ENCODE measurements around the gene CBARP.

The CBARP gene

GRCh38 chr19:1225440-1226226, 12.2 kb downstream of the CBARP start:
- DNase-seq, result no peak

GRCh38 chr19:1224847-1225246, 13.0 kb downstream of the CBARP start:
- DNase-seq, result no peak

GRCh38 chr19:1224047-1224825, 13.6 kb downstream of the CBARP start:
- no peak for DNase-seq

GRCh38 chr19:1223018-1223855, 14.6 kb downstream of the CBARP start:
- no peak for DNase-seq

- no peak for DNase-seq
Measured at GRCh38 chr19:1222394-1222793, 15.4 kb downstream of the CBARP start.

- no peak for DNase-seq
Measured at GRCh38 chr19:1221904-1222255, 15.9 kb downstream of the CBARP start.

GRCh38 chr19:1220976-1221903, 16.6 kb downstream of the CBARP start:
- no peak for DNase-seq

GRCh38 chr19:1220477-1220930, 17.3 kb downstream of the CBARP start:
- no peak for DNase-seq

- DNase-seq, result no peak
Measured at GRCh38 chr19:1219786-1220476, 17.9 kb downstream of the CBARP start.

- no peak for DNase-seq
Measured at GRCh38 chr19:1218751-1219567, 18.8 kb downstream of the CBARP start.

GRCh38 chr19:1217366-1217765, 20.4 kb downstream of the CBARP start:
- no peak for DNase-seq

- DNase-seq, result no peak
Measured at GRCh38 chr19:1216756-1217155, 21.0 kb downstream of the CBARP start.

GRCh38 chr19:1214862-1215731, 22.7 kb downstream of the CBARP start:
- no peak for DNase-seq

- no peak for DNase-seq
Measured at GRCh38 chr19:1214299-1214861, 23.4 kb downstream of the CBARP start.

GRCh38 chr19:1213391-1214286, 24.2 kb downstream of the CBARP start:
- peak; percentile 74 for DNase-seq

GRCh38 chr19:1211494-1212234, 26.1 kb downstream of the CBARP start:
- no peak for DNase-seq

- DNase-seq, result no peak
Measured at GRCh38 chr19:1210227-1210538, 27.6 kb downstream of the CBARP start.

All from central memory CD4-positive, alpha-beta T cell (primary cell).